Activated T-cell treated with anti-CD3 and anti-CD28 coated beads for 48 hours (primary cell): ENCODE results near the gene ZNF277.
A peak's percentile ranks its signal among the peaks of the same experiment; 100 is the strongest.

ENCODE experiments used
- DNase-seq: peaks from one replicate; pipeline ENCODE4 v3.0.0-alpha.2; 2020; ENCODE audit warnings: low read depth

Gene ZNF277

GRCh38 chr7:112185005-112185834, 21.3 kb upstream of the ZNF277 start:
- no peak for DNase-seq

DNA sequence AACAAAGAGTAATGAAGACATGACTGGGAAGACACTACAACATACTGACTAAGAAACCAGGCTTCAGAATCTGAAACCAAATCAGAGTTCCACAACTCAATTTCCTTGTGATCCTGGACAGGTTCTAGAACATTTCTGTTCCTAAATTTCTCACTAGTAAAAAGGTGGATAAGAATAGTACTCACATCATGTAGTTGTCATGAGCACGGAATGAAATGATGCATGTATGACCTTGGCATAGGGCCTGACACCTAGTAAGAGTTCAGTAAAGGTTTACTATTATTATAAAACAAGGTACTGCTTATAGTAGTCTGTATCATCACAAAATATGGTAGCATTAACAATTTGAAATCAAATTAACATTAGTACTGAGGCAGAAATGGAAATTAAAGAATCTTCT, 20.2 kb upstream of the ZNF277 start:
- no peak for DNase-seq

DNA sequence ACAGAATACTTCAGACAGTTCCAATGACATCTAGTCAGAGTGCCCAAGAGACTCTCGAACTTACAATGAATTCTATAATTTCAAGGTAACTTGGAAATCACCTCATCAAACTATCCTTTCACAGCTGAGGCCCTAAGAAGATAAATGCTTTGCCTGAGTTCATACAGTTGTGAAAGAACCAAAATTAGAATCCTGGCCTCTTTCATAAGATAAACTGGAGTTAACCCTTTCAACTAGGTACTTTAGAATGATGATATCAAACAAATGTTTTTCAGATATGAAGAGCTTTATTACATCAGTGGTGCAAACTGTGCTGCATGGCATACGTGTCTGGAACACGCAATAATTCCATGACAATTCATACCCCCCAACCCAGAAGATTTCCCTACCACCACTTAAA, 18.2 kb upstream of the ZNF277 start:
- no peak for DNase-seq

GRCh38 chr7:112189691-112190090, 16.8 kb upstream of the ZNF277 start:
- no peak for DNase-seq

DNA sequence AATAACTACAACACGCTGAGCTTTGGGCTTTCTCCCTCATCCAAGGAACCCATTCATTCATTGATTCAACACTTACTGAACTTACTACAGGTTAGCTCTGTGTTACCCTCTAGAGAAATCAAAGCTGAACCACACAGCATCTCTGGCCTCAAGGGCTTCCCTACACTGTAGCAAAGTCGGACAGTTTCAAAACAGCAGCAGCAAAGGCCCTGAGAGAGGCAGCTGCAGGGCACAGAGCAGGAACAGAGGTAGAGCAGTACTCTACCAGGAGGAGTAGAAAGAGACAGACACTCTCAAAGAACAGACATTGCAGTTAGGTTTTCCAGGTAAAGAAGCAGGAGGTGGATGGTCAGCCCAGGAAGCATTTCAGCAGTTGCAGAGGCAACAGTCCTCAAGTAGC, 16.4 kb upstream of the ZNF277 start:
- no peak for DNase-seq

DNA sequence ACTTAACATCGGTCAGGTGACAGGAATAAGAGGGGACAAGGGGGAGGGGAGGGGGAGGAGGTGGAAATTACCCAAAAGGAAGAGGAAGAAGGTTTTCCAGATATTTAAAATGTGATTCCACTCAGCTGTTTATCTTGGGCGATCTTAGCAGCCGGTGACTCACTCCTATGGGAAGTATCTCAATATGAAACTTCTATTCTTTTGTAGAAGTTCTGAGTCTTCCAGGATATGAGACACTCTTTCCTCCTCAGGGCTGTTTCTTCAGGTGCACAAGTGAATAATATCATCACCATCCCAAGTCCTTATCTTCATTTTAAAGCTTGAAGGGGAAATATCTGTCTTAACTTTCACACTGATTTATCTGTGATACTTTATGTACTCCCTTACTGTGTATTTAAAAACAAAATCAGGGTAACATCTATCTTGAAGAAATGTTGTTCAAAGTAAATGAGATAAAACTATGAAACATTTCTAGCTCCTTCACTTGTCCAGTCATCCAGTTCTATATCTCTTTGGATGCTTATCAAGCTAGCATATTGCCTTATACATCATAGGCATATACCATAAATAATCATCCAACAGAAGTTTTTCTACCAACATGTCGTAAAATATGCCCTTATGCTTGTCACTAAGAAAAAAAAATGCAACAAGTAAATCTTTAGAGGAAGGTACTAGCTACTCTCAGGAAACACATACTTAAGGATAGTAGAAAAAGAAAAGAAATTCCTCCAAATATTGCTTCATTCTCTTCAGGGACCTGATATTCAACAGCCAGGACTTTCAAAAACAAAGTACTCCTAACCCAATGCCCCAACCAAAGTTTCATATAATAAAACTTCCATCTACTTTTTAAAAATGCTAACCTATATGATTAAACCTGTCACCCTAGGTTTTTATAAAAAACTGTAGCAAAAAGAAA, 14.0 kb upstream of the ZNF277 start:
- no peak for DNase-seq

DNA sequence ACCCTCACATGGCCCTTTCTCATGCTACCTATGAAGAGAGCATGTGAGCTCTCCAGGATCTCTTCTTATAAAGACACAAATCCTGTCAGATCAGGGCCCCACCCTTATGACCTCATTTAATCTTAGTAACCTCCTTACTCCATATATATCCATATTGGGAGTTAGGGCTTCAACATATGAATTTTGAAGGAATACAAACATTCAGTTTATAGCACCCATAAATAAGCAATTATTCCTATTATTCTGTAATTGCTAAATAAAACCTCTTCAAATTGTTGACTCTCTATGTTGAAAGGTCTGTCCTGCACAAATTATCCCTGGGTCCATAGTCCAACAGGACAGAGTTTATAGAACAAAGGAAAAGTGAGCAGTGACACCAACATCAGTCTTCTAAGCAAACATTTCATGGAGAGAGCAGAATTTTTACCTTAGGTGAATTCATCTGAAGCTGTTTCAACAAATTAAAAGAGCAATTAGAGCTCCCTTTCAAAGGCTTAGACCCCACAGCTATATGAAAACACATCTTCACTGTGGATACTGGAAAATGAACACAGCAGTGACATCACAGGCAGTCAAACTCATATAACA, 12.5 kb upstream of the ZNF277 start:
- no peak for DNase-seq

GRCh38 chr7:112195717-112196116, 10.8 kb upstream of the ZNF277 start:
- DNase-seq = no peak

- no peak for DNase-seq
Observed at GRCh38 chr7:112197322-112197721, 9.2 kb upstream of the ZNF277 start.

- DNase-seq = no peak
Observed at GRCh38 chr7:112199035-112199655, 7.3 kb upstream of the ZNF277 start.

- no peak for DNase-seq
Observed at GRCh38 chr7:112199672-112200071, 6.8 kb upstream of the ZNF277 start.

DNA sequence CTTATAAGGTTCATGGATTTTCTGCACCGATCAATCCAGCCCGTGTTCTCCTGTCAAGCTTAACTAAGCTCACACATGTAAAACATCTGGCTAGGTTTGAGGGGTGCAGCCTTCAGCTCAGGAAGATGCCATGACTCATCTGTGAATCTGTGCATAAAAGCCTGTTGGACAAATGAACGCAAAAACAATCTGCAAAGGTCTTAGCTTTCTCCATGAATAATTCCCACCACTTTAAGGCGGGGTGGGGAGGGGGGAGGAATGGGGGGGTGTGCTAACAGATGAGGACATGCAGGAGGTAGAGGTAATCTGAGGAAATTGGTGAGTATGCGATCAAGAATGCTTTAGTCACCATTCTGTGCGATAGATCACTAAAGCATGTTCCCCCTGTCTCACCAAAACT, 5.1 kb upstream of the ZNF277 start:
- no peak for DNase-seq

DNA sequence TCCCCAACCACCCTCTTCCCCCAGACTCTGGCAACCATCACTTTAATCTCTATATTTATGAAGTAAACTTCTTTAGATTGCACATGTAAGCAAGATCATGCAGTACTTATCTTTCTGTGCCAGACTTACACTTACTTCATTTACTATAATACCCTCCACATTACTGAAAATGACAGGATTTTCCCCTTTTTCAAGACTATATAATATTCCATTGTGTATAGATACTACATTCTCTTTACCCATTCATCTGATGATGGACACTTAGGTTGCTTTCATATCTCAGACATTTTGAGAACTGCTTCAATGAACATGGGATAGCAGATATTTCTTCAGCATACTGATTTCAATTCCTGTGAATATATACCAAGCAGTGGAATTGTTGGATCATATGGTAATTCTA, 4.7 kb upstream of the ZNF277 start:
- no peak for DNase-seq

DNA sequence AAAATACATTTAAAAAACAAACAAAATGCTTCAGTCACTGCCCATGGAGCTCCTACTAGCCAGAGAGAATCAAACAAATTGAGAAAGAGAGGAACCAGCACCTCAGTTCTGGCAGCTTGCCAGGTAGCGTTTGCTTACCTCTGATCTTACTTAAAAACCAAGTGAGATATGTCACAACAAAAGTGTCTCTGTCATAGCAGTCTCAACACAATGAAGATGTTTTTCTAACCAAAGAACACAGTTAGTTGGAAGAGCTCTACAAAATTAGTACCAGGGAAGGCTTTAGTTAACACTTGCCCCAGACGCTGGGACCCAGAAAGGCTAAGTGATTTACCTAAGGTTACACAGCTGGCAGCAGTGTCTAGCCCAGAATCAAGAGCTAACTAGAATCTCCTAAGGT, 3.7 kb upstream of the ZNF277 start:
- no peak for DNase-seq

- no peak for DNase-seq
Observed at GRCh38 chr7:112203365-112203739, 3.1 kb upstream of the ZNF277 start.

GRCh38 chr7:112204499-112205342, 1.8 kb upstream of the ZNF277 start:
- no peak for DNase-seq

GRCh38 chr7:112205343-112206237, 905 bp upstream of the ZNF277 start:
- peak; percentile 27 for DNase-seq

GRCh38 chr7:112206991-112207592, 597 bp downstream of the ZNF277 start:
- no peak for DNase-seq

GRCh38 chr7:112207765-112208164, 1.3 kb downstream of the ZNF277 start:
- DNase-seq = no peak

DNA sequence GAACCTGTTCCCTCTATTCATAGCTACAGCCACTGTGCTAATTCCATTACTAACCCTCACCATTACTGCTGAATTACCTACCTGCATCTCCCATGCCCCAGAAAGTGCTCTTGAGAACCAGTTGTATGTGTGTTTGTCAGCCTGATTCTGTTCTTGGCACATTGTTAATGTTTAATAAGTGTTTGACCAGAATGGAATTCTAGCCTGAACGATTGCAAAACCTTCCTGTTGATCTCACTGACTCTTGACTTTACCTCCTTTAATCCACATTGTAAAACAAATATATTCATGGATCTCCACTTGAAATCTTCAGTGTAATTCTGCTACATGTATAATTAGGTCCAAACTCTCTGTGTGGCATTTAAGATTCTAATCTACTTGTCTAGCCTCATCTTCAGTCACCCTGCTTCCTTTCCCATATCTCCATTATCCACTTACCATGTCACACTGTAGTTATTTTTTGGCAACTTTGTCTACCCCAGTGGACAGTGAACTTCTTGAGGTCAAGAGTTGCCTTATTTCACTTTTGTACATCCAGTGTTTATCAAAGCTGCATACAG, 4.9 kb downstream of the ZNF277 start:
- no peak for DNase-seq
